Esophagus (tissue), 2 donors: ENCODE data around the gene KIRREL3. TPM values are rescaled to one million over a fixed set of nuclear protein-coding genes. Genes with fewer than 3 reads are reported as not detected.

ENCODE experiments used
- H3K27ac ChIP-seq, 2 donors: one replicate each; pipeline ENCODE4 v1.5.1; 2013; ENCODE audit warnings: low read depth in 2 of 2, mild to moderate bottlenecking in 2 of 2, inconsistent platforms in 1 of 2, low read length in 1 of 2, moderate library complexity in 1 of 2
- H3K27me3 ChIP-seq, 2 donors: one replicate each; pipeline ENCODE4 v1.6.1; 2013; ENCODE audit warnings: low read length in 2 of 2, control low read depth in 1 of 2, mild to moderate bottlenecking in 1 of 2; ENCODE audit not compliant: insufficient read depth in 2 of 2, control insufficient read depth in 1 of 2
- H3K36me3 ChIP-seq, 2 donors: one replicate each; pipeline ENCODE4 v1.6.1; 2013; ENCODE audit warnings: low read length in 1 of 2; ENCODE audit not compliant: control insufficient read depth in 2 of 2, insufficient read depth in 2 of 2
- H3K4me1 ChIP-seq, 2 donors: one replicate each; pipeline ENCODE4 v1.6.1; 2013; ENCODE audit warnings: low read length in 1 of 2; ENCODE audit not compliant: control insufficient read depth in 2 of 2, insufficient read depth in 2 of 2
- H3K4me3 ChIP-seq, 2 donors: one replicate each; pipeline ENCODE4 v1.5.1; 2013; ENCODE audit warnings: low read length in 2 of 2, mild to moderate bottlenecking in 2 of 2, low read depth in 1 of 2, moderate library complexity in 1 of 2
- H3K9me3 ChIP-seq, 2 donors: one replicate each; pipeline ENCODE4 v1.6.1; 2013; ENCODE audit warnings: mild to moderate bottlenecking in 2 of 2, low read depth in 1 of 2, low read length in 1 of 2, moderate library complexity in 1 of 2; ENCODE audit not compliant: control insufficient read depth in 2 of 2, insufficient read depth in 1 of 2
- WGBS, 2 donors: extraction: QIAGEN DNeasy Blood & Tissue Kit; methylation state at CpG; one replicate each; pipeline ENCODE4 v1.1.7; 2013; 5-methylcytosine and 5-hydroxymethylcytosine counted together
- polyA plus RNA-seq, 2 donors: library from polyadenylated mRNA; stranded (reverse); fragments of 200-250 nt; gene quantifications; one replicate each; pipeline ENCODE4 v1.2.3, GENCODE V29; 2013
- donor health status: healthy with polysubstance abuse.
- donor health status: Bipolar disorder and iron deficiency.

The KIRREL3 gene
- polyA plus RNA-seq, 2 donors, result 0.05 to 0.12 TPM

GRCh38 chr11:126914941-126915340, 85.6 kb downstream of the KIRREL3 start:
- Histone ChIP-seq H3K36me3 (no peaks in the 10 kb centered on the region), H3K27me3 (no peaks in the 10 kb centered on the region), H3K27ac (no peak overlapping the region), H3K4me3 (no peak overlapping the region), H3K4me1 (no peaks in the 10 kb centered on the region), H3K9me3 (peaks cover 0 to 3% of the 10 kb centered on the region in 2 donors)
- WGBS, 2 donors, result 73 to 80% methylated on average over 1 of the region's 1 CpG

DNA sequence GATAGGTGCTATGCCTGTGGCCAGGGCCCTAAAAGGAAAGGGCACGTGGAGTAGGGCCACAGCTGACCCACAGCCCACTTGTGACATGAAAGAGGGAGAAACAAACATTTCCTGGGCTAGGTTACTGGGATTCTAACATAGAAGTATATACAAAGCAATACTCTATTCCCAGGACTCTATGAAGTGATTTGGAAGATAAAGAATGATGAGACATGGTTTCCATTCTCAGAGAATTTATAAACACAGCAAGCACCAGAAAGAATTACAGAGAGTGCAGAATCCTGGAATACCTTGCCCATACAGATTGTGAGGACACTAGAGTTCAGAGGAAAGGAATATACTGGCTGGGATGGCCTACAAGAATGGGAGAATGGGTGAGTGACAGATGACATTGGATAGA, 86.4 kb downstream of the KIRREL3 start:
- Histone ChIP-seq H3K4me1 (no peaks in the 10 kb centered on the region), H3K4me3 (no peak overlapping the region), H3K27me3 (no peaks in the 10 kb centered on the region), H3K36me3 (no peaks in the 10 kb centered on the region), H3K27ac (no peak overlapping the region), H3K9me3 (peaks cover 0 to 3% of the 10 kb centered on the region in 2 donors)
- WGBS, 2 donors, result 36 to 38% methylated on average over 1 of the region's 1 CpG

- Histone ChIP-seq H3K36me3 (no peaks in the 10 kb centered on the region), H3K4me3 (no peak overlapping the region), H3K27me3 (no peaks in the 10 kb centered on the region), H3K27ac (no peak overlapping the region), H3K9me3 (no peaks in the 10 kb centered on the region), H3K4me1 (no peaks in the 10 kb centered on the region)
- 52 to 72% methylated on average over 2 of the region's 2 CpGs for WGBS, 2 donors
Observed at GRCh38 chr11:126904520-126904919, 96.0 kb downstream of the KIRREL3 start.

GRCh38 chr11:126901783-126902182, 98.8 kb downstream of the KIRREL3 start:
- Histone ChIP-seq H3K4me3 (no peak overlapping the region), H3K36me3 (no peaks in the 10 kb centered on the region), H3K27me3 (no peaks in the 10 kb centered on the region), H3K4me1 (no peaks in the 10 kb centered on the region), H3K27ac (no peak overlapping the region), H3K9me3 (no peaks in the 10 kb centered on the region)
- WGBS, 2 donors, result 51 to 76% methylated on average over 3 of the region's 3 CpGs

DNA sequence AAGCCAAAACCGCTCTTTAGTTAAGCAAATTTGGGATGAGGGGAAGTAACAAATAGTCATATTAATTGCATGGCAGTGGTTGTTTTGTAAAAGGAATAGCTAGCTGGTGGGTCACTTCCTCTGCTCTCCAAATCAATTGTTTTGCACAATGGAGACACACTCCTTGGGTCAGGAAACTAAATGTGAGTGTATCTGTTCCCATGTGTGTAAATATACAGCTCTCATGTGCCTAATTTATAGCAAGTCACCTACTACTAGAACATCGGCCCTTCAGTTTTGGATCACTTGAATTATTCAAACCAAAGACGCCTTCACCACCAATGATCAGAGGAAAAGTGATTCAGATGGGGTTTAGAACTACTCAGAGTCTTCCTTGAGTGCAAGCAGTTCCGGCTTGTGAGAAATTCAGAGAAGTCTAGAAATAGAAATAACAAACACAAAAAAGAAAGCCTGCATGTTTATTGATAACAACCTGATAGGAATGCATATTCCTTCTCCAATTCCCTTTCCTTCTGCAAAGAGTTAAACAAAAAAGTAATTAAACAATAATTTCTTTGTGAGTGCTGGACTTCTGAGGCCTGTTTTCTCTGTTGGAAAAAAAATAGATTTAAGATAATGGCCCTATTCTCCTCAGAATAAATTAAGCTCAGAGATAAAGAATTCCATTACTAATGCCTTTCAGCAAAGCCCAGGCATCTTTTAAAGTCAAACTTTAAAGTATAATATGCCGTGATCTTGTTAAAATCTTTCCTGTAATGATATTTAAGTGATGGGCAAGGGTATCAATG, 100.4 kb downstream of the KIRREL3 start:
- Histone ChIP-seq H3K27me3 (no peaks in the 10 kb centered on the region), H3K36me3 (no peaks in the 10 kb centered on the region), H3K4me3 (no peak overlapping the region), H3K27ac (no peak overlapping the region), H3K4me1 (no peaks in the 10 kb centered on the region), H3K9me3 (peaks cover 0 to 3% of the 10 kb centered on the region in 2 donors)
- WGBS, 2 donors, result 80 to 83% methylated on average over 5 of the region's 5 CpGs

- Histone ChIP-seq H3K36me3 (no peaks in the 10 kb centered on the region), H3K4me3 (no peak overlapping the region), H3K27me3 (no peaks in the 10 kb centered on the region), H3K9me3 (peaks cover 0 to 3% of the 10 kb centered on the region in 2 donors), H3K27ac (no peak overlapping the region), H3K4me1 (no peaks in the 10 kb centered on the region)
- WGBS, 2 donors, result 63 to 65% methylated on average over 3 of the region's 3 CpGs
Observed at GRCh38 chr11:126898802-126899201, 101.8 kb downstream of the KIRREL3 start.

- Histone ChIP-seq H3K4me1 (no peaks in the 10 kb centered on the region), H3K36me3 (no peaks in the 10 kb centered on the region), H3K27ac (no peak overlapping the region), H3K4me3 (no peak overlapping the region), H3K9me3 (peaks cover 0 to 3% of the 10 kb centered on the region in 2 donors), H3K27me3 (no peaks in the 10 kb centered on the region)
- WGBS, 2 donors, result 73 to 79% methylated on average over 2 of the region's 2 CpGs
Observed at GRCh38 chr11:126897430-126897829, 103.1 kb downstream of the KIRREL3 start.

DNA sequence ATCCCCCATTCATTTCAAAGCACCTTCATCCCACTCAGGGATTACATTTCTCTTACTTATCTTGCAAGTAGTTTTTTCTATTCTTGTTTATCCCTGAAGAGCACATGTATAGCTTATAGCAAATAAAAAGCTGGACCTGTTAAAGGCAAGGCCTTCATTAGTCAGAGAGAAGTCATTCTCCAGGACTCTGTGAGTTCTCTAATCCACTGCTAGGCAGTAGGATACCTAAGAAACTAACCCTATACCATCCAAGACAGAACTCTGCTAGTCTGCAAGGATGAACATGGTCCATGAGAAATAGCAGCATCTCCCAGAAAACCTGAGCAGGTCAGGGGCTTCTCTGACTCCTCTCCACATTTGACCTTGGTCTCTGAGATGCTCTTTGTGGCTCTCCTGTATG, 104.5 kb downstream of the KIRREL3 start:
- Histone ChIP-seq H3K27ac (no peak overlapping the region), H3K27me3 (no peaks in the 10 kb centered on the region), H3K36me3 (no peaks in the 10 kb centered on the region), H3K9me3 (peaks cover 0 to 3% of the 10 kb centered on the region in 2 donors), H3K4me3 (no peak overlapping the region), H3K4me1 (no peaks in the 10 kb centered on the region)

- Histone ChIP-seq H3K4me3 (no peak overlapping the region), H3K36me3 (no peaks in the 10 kb centered on the region), H3K4me1 (no peaks in the 10 kb centered on the region), H3K9me3 (peaks cover 0 to 3% of the 10 kb centered on the region in 2 donors), H3K27ac (no peak overlapping the region), H3K27me3 (no peaks in the 10 kb centered on the region)
- 46 to 51% methylated on average over 5 of the region's 5 CpGs for WGBS, 2 donors
Observed at GRCh38 chr11:126893796-126894195, 106.8 kb downstream of the KIRREL3 start.

- no peaks in the 10 kb centered on the region for H3K4me1 ChIP-seq
- WGBS, 2 donors, result 69 to 73% methylated on average over 9 of the region's 9 CpGs
- no peak overlapping the region for H3K4me3 ChIP-seq
- H3K27ac ChIP-seq, result no peak overlapping the region
- H3K27me3 ChIP-seq, result no peaks in the 10 kb centered on the region
- H3K36me3 ChIP-seq, result no peaks in the 10 kb centered on the region
- peaks cover 0 to 3% of the 10 kb centered on the region in 2 donors for H3K9me3 ChIP-seq
Observed at GRCh38 chr11:126892756-126893155, 107.8 kb downstream of the KIRREL3 start.
